Thyroid gland (tissue), 4 donors: ENCODE data around the gene DNAH11. TPM values are rescaled to one million over a fixed set of nuclear protein-coding genes. Genes with fewer than 3 reads are reported as not detected.
A peak's percentile ranks its signal among the peaks of the same experiment; 100 is the strongest.

Experiments used
- DNase-seq, 2 donors: peaks; one replicate each; pipeline ENCODE4 v3.0.0-alpha.2; 2019
- H3K27ac ChIP-seq, 3 donors: fragments of 200-600 bp; sonication (generic); 1 replicate in 2 of 3; 2 replicates in 1 of 3; pipeline ENCODE4 v1.5.1; 2016 to 2019; ENCODE audit warnings: mild to moderate bottlenecking in 1 of 3, moderate library complexity in 1 of 3
- H3K27me3 ChIP-seq: fragments of 200-600 bp; sonication (generic); one replicate; pipeline ENCODE4 v1.5.1; 2019
- H3K36me3 ChIP-seq, 2 donors: fragments of 200-600 bp; sonication (generic); one replicate each; pipeline ENCODE4 v1.5.1; 2016 to 2019
- H3K4me1 ChIP-seq, 2 donors: fragments of 200-600 bp; sonication (generic); one replicate each; pipeline ENCODE4 v1.5.1; 2017 to 2019
- H3K4me3 ChIP-seq, 3 donors: fragments of 200-600 bp; sonication (generic); replicated peaks in 1 of 3; 1 replicate in 2 of 3; 2 replicates in 1 of 3; pipeline ENCODE4 v1.5.1; 2016; ENCODE audit warnings: mild to moderate bottlenecking in 1 of 3
- H3K9me3 ChIP-seq: fragments of 200-600 bp; sonication (generic); one replicate; pipeline ENCODE4 v1.5.1; 2017
- POLR2A ChIP-seq, 2 donors: fragments of 450-650 bp; IDR thresholded peaks; one replicate each; pipeline ENCODE4 v1.6.1; 2017; ENCODE audit warnings: antibody characterized with exemption in 2 of 2, mild to moderate bottlenecking in 2 of 2, moderate library complexity in 1 of 2
- WGBS, 2 donors: methylation state at CpG; one replicate each; pipeline ENCODE4 v1.1.5; 2017; 5-methylcytosine and 5-hydroxymethylcytosine counted together
- intact Hi-C: fragments of 100-400 bp; cut with DNase I; formaldehyde crosslinking; loops from one replicate; pipeline ENCODE4 v1.15.1; 2023
- total RNA-seq, 4 donors: library from RNA; depleted of rRNA; stranded (reverse); fragments of >200 nt; gene quantifications; one replicate each; pipeline ENCODE4 v1.2.3, GENCODE V29; 2016
- TF ChIP-seq, protein P1 (sequence below), 6 experiments: fragments of 200-600 bp in 3 of 6; fragments of 450-650 bp in 3 of 6; sonication (generic) in 3 of 6; IDR thresholded peaks; one replicate each; pipeline ENCODE4 v1.5.1; 2016 to 2019; ENCODE audit warnings: antibody characterized with exemption in 6 of 6, mild to moderate bottlenecking in 2 of 6, inconsistent platforms in 1 of 6, moderate library complexity in 1 of 6

Gene DNAH11
- total RNA-seq, 4 donors from 2014 or later: 3.9 to 29.9 (median 10.9) TPM

DNA sequence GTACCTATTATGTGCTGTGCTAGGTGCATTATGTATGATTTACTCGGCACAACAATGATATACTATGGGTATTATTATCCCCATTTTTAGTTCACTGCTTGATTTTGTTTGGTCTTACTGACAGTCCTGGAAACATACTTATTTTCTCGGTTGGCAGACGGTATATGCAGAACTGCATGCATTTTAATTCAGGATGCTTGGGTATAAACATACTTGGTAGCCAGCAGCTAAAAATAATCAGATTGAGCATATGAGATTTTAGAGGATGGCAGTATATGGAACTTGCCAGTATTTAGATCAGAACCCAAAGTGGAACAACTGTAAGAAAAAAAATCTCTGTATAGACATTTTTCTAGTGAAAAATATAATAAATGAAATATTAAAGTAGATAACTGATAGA is 163.3 kb downstream of the DNAH11 start:
- 93 to 95% methylated on average over 3 of the region's 3 CpGs for WGBS, 2 donors
- Histone ChIP-seq H3K27me3 (no peaks in the 10 kb centered on the region), H3K4me3 (no peak overlapping the region), H3K27ac (no peak overlapping the region), H3K36me3 (no peaks in the 10 kb centered on the region), H3K4me1 (peaks cover 0 to 3% of the 10 kb centered on the region in 2 donors), H3K9me3 (no peaks in the 10 kb centered on the region)
- DNase-seq: no peak
- no peak for TF ChIP-seq POLR2A (IDR thresholded peaks at IDR 0.05)
- TF ChIP-seq, protein P1, sequence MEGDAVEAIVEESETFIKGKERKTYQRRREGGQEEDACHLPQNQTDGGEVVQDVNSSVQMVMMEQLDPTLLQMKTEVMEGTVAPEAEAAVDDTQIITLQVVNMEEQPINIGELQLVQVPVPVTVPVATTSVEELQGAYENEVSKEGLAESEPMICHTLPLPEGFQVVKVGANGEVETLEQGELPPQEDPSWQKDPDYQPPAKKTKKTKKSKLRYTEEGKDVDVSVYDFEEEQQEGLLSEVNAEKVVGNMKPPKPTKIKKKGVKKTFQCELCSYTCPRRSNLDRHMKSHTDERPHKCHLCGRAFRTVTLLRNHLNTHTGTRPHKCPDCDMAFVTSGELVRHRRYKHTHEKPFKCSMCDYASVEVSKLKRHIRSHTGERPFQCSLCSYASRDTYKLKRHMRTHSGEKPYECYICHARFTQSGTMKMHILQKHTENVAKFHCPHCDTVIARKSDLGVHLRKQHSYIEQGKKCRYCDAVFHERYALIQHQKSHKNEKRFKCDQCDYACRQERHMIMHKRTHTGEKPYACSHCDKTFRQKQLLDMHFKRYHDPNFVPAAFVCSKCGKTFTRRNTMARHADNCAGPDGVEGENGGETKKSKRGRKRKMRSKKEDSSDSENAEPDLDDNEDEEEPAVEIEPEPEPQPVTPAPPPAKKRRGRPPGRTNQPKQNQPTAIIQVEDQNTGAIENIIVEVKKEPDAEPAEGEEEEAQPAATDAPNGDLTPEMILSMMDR (IDR thresholded peaks at IDR 0.05): no peak
- intact Hi-C loops: no loop called here

DNA sequence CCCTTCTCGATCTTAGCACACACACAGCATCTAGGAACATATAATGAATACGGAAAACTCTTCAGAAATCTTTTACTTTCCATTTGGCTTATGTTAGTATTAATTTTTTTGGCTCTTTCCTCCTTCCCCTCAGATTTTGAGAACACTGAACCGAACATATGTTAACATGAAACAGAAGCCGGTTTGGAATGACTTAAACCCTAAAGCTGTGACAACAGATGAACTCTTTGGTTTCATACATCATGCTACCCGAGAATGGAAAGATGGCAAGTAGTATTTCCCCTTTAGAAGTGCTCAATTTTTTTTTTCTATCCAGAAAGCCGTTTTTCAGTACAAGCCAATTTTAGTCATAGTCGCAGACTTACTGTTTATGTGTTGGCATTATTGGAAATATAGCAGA is 164.7 kb downstream of the DNAH11 start:
- intact Hi-C loops: no loop called here
- Histone ChIP-seq H3K27me3 (no peaks in the 10 kb centered on the region), H3K9me3 (no peaks in the 10 kb centered on the region), H3K4me1 (peaks cover 0 to 3% of the 10 kb centered on the region in 2 donors), H3K4me3 (no peak overlapping the region), H3K36me3 (no peaks in the 10 kb centered on the region), H3K27ac (no peak overlapping the region)
- no peak for TF ChIP-seq POLR2A (IDR thresholded peaks at IDR 0.05)
- TF ChIP-seq, protein P1 (IDR thresholded peaks at IDR 0.05): no peak
- no peak for DNase-seq
- 89 to 93% methylated on average over 7 of the region's 7 CpGs for WGBS, 2 donors

DNA sequence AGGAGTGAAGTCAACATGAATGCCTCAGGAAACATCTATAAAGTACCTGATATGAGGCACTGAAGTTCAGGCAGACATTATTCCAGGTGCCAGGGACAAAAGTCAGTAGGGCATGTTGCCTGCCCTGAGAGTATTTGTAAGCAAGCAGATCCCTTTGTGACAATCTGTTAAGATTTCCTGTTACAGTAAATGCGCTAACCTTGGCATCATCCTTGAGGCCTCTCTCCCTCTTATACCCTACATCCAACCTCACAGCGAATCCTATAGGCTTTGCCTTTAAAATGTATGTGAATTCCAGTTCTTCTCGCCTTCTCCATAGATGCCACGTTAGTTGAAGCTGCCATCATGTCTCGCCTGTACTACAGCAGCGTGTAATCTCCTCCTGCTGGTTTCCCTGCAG is 165.3 kb downstream of the DNAH11 start:
- WGBS, 2 donors: 89 to 92% methylated on average over 6 of the region's 6 CpGs
- no peaks in the 10 kb centered on the region for H3K27me3 ChIP-seq
- TF ChIP-seq, protein P1 (IDR thresholded peaks at IDR 0.05): no peak
- no peak for TF ChIP-seq POLR2A (IDR thresholded peaks at IDR 0.05)
- H3K4me3 ChIP-seq: no peak overlapping the region
- peaks cover 0 to 3% of the 10 kb centered on the region in 2 donors for H3K4me1 ChIP-seq
- H3K27ac ChIP-seq: no peak overlapping the region
- intact Hi-C loops: no loop called here
- no peaks in the 10 kb centered on the region for H3K9me3 ChIP-seq
- H3K36me3 ChIP-seq: no peaks in the 10 kb centered on the region
- DNase-seq: no peak

DNA sequence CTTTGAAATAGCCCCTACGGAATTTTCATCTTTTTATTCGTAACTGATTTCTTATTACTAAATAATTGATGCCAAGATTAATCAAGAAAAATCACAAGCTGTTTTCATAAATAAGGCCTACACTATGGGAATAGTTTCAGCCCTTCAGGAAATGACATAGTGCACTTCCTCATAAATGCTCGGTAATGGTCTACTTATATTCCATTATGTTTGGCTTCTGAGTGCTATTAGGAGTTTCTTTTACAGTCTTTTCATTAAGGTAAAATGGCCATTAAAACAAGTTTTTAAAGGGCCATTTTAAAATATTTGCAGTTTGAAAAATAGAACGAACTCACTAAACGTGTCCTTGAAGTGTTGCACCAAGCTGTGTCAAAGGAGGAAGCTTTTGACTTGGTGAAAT is 174.5 kb downstream of the DNAH11 start:
- DNase-seq: no peak
- no peaks in the 10 kb centered on the region for H3K36me3 ChIP-seq
- no peak overlapping the region for H3K4me3 ChIP-seq
- H3K27me3 ChIP-seq: no peaks in the 10 kb centered on the region
- 89 to 93% methylated on average over 5 of the region's 5 CpGs for WGBS, 2 donors
- H3K27ac ChIP-seq: no peak overlapping the region
- intact Hi-C loops: no loop called here
- no peaks in the 10 kb centered on the region for H3K9me3 ChIP-seq
- peaks cover 10 to 19% of the 10 kb centered on the region in 2 donors for H3K4me1 ChIP-seq
- TF ChIP-seq POLR2A (IDR thresholded peaks at IDR 0.05): no peak
- TF ChIP-seq, protein P1 (IDR thresholded peaks at IDR 0.05): no peak

DNA sequence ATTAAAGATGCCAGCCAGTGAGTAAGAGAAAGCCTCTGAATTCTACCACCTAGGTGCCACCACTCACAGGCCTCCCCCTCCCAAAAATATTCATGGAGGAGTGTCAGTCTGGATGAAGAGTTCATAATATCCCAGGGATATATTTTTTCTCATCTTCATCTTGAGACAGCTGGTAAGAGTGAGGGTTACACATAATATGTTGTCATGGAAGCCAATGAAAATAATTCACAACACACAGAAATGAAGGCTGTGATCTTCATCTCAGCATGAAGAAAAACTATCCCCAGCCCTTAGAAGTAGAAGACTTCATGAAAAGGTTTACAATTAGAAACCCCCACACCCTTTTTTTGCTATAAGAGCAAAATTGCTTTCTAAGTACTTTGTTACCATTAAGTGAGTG is 175.6 kb downstream of the DNAH11 start:
- DNase-seq: no peak
- Histone ChIP-seq H3K4me3 (no peak overlapping the region), H3K9me3 (no peaks in the 10 kb centered on the region), H3K27me3 (no peaks in the 10 kb centered on the region), H3K36me3 (no peaks in the 10 kb centered on the region), H3K4me1 (peaks cover 10 to 19% of the 10 kb centered on the region in 2 donors), H3K27ac (peak overlapping the region in 2 of 3 donors; percentile 14 to 80)
- TF ChIP-seq, protein P1 (IDR thresholded peaks at IDR 0.05): no peak
- no peak for TF ChIP-seq POLR2A (IDR thresholded peaks at IDR 0.05)
- intact Hi-C loops: no loop called here
